ENCODE results near the gene HHIP. TPM values are rescaled to one million over a fixed set of nuclear protein-coding genes. Genes with fewer than 3 reads are reported as not detected.

Gene HHIP, protein sequence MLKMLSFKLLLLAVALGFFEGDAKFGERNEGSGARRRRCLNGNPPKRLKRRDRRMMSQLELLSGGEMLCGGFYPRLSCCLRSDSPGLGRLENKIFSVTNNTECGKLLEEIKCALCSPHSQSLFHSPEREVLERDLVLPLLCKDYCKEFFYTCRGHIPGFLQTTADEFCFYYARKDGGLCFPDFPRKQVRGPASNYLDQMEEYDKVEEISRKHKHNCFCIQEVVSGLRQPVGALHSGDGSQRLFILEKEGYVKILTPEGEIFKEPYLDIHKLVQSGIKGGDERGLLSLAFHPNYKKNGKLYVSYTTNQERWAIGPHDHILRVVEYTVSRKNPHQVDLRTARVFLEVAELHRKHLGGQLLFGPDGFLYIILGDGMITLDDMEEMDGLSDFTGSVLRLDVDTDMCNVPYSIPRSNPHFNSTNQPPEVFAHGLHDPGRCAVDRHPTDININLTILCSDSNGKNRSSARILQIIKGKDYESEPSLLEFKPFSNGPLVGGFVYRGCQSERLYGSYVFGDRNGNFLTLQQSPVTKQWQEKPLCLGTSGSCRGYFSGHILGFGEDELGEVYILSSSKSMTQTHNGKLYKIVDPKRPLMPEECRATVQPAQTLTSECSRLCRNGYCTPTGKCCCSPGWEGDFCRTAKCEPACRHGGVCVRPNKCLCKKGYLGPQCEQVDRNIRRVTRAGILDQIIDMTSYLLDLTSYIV
- total RNA-seq = 10 to 100 TPM in 1 of 6 donors, 1 to 10 TPM in 2, under 1 TPM in 3; 0.12 to 25.3 (median 2.3) TPM
- under 1 TPM; 0.42 to 0.61 TPM for polyA plus RNA-seq

DNA sequence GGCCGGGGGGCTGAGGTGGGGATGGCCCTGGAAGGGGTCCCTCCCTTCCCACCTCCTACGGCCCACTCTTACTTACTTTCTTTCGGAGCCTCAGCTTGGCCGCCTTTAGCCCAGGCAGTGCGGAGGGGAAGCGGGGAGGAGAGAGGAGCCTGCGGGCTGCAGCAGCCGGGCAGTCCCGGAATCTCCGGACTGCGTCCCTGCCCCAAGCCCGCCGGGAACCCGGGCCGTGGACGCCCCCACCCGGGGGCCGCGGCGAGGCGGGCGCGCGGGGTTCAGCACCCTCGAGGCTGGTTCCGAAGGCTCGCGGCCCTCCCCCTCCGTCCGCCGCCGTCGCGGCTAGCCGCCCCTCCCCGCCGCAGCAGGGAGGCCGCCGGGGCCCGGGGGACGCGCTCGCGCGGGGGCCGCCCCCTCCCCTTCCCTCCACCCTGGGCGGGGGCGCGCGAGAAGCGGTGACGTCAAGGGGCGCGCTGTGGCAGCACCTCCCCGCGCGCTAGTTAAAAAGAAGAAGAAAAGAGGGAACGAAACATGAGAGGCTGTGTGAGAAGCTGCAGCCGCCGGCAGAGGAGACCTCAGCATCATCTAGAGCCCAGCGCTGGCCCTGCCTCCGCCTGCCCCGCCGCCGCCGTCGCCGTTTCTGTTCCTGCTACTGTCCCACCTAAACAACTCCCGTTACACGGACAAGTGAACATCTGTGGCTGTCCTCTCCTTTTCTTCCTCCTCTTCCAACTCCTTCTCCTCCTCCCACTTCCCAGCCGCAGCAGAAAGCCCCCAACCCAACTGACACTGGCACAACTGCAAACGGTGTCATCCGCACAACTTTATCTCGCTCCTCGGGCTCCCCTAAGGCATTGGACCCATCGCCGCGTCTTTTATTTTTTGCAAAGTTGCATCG lies at the start of gene HHIP:
TSS of gene HHIP (plus strand) at position 526 of the 892 bp plus-strand sequence. CDS start 520 bp downstream, outside the sequence.
- Histone ChIP-seq H3K9me3 (no peaks in the 10 kb centered on the region), H3K4me3 (peak within 1 kb of the TSS; percentile 33 to 61 (median 51)), H3K4me1 (peaks cover 0 to 3% (median 0%) of the 10 kb centered on the region in 3 donors), H3K36me3 (no peaks in the 10 kb centered on the region), H3K27ac (peak within 1 kb of the TSS in 2 of 4 donors; percentile 12 to 34), H3K27me3 (no peaks in the 10 kb centered on the region)
- ATAC-seq (peak; percentile 70 to 86 (median 83)), FAIRE-seq (no peak), DNase-seq (peak; percentile 30 to 77 (median 64))
- 0 to 2% methylated on average over 24 to 79 of the region's 79 CpGs for WGBS, 2 donors
- TF ChIP-seq, protein P1, sequence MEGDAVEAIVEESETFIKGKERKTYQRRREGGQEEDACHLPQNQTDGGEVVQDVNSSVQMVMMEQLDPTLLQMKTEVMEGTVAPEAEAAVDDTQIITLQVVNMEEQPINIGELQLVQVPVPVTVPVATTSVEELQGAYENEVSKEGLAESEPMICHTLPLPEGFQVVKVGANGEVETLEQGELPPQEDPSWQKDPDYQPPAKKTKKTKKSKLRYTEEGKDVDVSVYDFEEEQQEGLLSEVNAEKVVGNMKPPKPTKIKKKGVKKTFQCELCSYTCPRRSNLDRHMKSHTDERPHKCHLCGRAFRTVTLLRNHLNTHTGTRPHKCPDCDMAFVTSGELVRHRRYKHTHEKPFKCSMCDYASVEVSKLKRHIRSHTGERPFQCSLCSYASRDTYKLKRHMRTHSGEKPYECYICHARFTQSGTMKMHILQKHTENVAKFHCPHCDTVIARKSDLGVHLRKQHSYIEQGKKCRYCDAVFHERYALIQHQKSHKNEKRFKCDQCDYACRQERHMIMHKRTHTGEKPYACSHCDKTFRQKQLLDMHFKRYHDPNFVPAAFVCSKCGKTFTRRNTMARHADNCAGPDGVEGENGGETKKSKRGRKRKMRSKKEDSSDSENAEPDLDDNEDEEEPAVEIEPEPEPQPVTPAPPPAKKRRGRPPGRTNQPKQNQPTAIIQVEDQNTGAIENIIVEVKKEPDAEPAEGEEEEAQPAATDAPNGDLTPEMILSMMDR (IDR thresholded peaks at IDR 0.05) = no peak
- intact Hi-C loops (cut with DNase I) = no loop called here

DNA sequence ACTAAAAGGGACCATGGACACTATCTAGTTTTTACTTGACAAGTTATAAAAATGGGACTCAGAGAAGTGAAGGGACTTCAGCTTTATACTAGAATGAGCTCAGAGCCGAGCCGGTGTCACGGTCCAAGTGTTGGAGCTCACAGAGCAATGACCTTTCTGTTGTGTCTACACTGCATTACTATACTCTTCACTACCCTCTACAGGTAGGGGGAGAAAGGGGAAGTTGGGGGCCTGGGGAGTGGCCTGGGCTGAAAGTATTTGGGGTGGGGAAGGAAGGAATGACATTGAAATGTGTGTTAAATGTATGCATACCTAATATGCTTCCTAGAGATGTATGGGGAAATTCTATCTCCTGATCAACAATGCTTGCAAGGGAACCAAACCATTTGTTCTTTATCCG lies 48.8 kb upstream of the HHIP start:
- no peaks in the 10 kb centered on the region for H3K36me3 ChIP-seq
- H3K27ac ChIP-seq = no peak overlapping the region
- WGBS, 2 donors = 86 to 98% methylated on average over 4 of the region's 4 CpGs
- H3K27me3 ChIP-seq = no peaks in the 10 kb centered on the region
- H3K4me3 ChIP-seq = no peak overlapping the region
- TF ChIP-seq, protein P1 (IDR thresholded peaks at IDR 0.05) = no peak
- intact Hi-C loops (cut with DNase I) = no loop called here
- FAIRE-seq = no peak
- H3K9me3 ChIP-seq = no peaks in the 10 kb centered on the region
- ATAC-seq = no peak
- no peak for DNase-seq
- no peaks in the 10 kb centered on the region for H3K4me1 ChIP-seq

DNA sequence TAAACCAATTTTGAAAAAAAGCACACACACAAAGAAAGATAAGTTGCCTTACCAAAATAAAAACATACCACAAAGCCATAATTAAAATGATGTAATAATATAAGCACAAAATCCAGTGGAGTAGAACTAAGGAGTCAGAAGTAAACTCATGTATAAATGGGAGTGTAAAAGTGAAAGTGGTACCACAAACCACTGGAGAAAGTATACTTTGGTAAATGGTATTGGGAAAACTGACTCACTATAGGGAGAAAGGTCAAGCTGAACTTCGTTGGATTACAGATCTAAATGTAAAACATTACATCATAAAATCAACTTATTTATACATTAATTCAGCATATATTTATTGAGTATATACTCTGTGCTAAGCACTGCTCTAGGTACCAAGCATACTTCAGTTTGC lies 46.3 kb upstream of the HHIP start:
- Histone ChIP-seq H3K4me1 (no peaks in the 10 kb centered on the region), H3K36me3 (no peaks in the 10 kb centered on the region), H3K27ac (no peak overlapping the region), H3K4me3 (no peak overlapping the region), H3K27me3 (no peaks in the 10 kb centered on the region), H3K9me3 (no peaks in the 10 kb centered on the region)
- WGBS, 2 donors = 34 to 46% methylated on average over 1 of the region's 1 CpG
- intact Hi-C loops (cut with DNase I) = no loop called here
- no peak for FAIRE-seq
- no peak for DNase-seq
- TF ChIP-seq, protein P1 (IDR thresholded peaks at IDR 0.05) = no peak
- no peak for ATAC-seq

DNA sequence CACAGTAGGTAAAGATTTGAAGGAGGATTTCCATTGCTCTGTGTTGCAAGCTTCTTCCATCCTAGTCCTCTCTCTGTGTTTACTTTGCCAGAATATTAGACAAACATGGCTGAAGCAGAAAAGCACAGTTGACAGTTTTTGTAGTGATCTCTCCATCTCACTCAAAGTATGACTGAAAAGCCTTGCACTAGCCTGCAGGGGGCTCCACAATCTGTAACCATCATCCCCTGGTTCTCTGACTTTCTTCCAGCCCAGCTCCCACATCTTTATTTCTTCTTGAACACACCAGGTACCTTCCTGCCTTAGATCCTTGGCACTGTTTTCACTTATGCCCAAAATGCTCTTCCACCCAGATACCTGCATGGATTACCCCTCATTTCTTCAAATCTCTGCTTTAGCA lies 34.1 kb upstream of the HHIP start:
- H3K4me3 ChIP-seq = no peak overlapping the region
- FAIRE-seq (no peak), DNase-seq (peak in 3 of 6 donors; percentile 10 to 39 (median 17)), ATAC-seq (peak; percentile 35 to 77 (median 58))
- TF ChIP-seq, protein P1 (IDR thresholded peaks at IDR 0.05) = peak in 3 of 4 donors; percentile 24 to 30 (median 27)
- H3K9me3 ChIP-seq = no peaks in the 10 kb centered on the region
- no peaks in the 10 kb centered on the region for H3K4me1 ChIP-seq
- H3K27ac ChIP-seq = no peak overlapping the region
- no peaks in the 10 kb centered on the region for H3K36me3 ChIP-seq
- intact Hi-C loops (cut with DNase I) = no loop called here
- no peaks in the 10 kb centered on the region for H3K27me3 ChIP-seq
